ENCODE data around the gene CLEC14A. TPM values are rescaled to one million over a fixed set of nuclear protein-coding genes. Genes with fewer than 3 reads are reported as not detected.

Gene CLEC14A
- total RNA-seq, 1 experiment from 2014 or later = not detected

- no peaks in the 10 kb centered on the region for H3K9me3 Mint-ChIP-seq (ENCODE audit: unreplicated experiment)
- no peak for DNase-seq
Observed at GRCh38 chr14:38226366-38226765, 29.5 kb downstream of the CLEC14A start.

GRCh38 chr14:38225946-38226345 lies 29.9 kb downstream of the CLEC14A start:
- Histone ChIP-seq H3K4me3 (ENCODE audit: low read depth, low read length) (no peak overlapping the region), H3K27me3 (replicated peaks; ENCODE audit: control insufficient read depth, insufficient read depth, low read length) (no peaks in the 10 kb centered on the region), H3K4me1 (no peaks in the 10 kb centered on the region), H3K36me3 (ENCODE audit: control insufficient read depth, insufficient read depth, low read length) (no peaks in the 10 kb centered on the region), H3K9me3 (no peaks in the 10 kb centered on the region)
- H3K4me1 Mint-ChIP-seq (ENCODE audit: low read depth, unreplicated experiment) = no peaks in the 10 kb centered on the region
- DNase-seq = no peak
- no peaks in the 10 kb centered on the region for H3K36me3 Mint-ChIP-seq (ENCODE audit: insufficient read depth, unreplicated experiment)
- ChIA-PET POLR2A (no interaction called here), CTCF (no interaction called here)
- H3K9me3 Mint-ChIP-seq (ENCODE audit: unreplicated experiment) = no peaks in the 10 kb centered on the region
- no TSS peak for BruUV-seq (replicated peaks)
- no peak overlapping the region for H3K4me3 Mint-ChIP-seq (ENCODE audit: unreplicated experiment)
- H3K27ac Mint-ChIP-seq (ENCODE audit: unreplicated experiment) = no peak overlapping the region
- TF ChIP-seq, protein P1, sequence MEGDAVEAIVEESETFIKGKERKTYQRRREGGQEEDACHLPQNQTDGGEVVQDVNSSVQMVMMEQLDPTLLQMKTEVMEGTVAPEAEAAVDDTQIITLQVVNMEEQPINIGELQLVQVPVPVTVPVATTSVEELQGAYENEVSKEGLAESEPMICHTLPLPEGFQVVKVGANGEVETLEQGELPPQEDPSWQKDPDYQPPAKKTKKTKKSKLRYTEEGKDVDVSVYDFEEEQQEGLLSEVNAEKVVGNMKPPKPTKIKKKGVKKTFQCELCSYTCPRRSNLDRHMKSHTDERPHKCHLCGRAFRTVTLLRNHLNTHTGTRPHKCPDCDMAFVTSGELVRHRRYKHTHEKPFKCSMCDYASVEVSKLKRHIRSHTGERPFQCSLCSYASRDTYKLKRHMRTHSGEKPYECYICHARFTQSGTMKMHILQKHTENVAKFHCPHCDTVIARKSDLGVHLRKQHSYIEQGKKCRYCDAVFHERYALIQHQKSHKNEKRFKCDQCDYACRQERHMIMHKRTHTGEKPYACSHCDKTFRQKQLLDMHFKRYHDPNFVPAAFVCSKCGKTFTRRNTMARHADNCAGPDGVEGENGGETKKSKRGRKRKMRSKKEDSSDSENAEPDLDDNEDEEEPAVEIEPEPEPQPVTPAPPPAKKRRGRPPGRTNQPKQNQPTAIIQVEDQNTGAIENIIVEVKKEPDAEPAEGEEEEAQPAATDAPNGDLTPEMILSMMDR (IDR thresholded peaks at IDR 0.05; ENCODE audit: insufficient read depth in 1 of 2, low read depth in 1 of 2, low read length in 1 of 2, severe bottlenecking in 1 of 2, unreplicated experiment in 1 of 2) = no peak
- intact Hi-C loops (cut with micrococcal nuclease; ENCODE audit: unreplicated experiment) = no loop called here
- H3K27me3 Mint-ChIP-seq (ENCODE audit: insufficient read depth, unreplicated experiment) = no peaks in the 10 kb centered on the region

More at GRCh38 chr14:38226366-38226765, 29.5 kb downstream of the CLEC14A start:
- BruUV-seq (replicated peaks) = no TSS peak
- no peak overlapping the region for H3K4me3 Mint-ChIP-seq (ENCODE audit: unreplicated experiment)
- H3K36me3 Mint-ChIP-seq (ENCODE audit: insufficient read depth, unreplicated experiment) = no peaks in the 10 kb centered on the region
- H3K4me3 ChIP-seq (ENCODE audit: low read depth, low read length) = no peak overlapping the region
- no peaks in the 10 kb centered on the region; the same call in 1 of the 2 replicates for H3K9me3 ChIP-seq
- H3K36me3 ChIP-seq (ENCODE audit: control insufficient read depth, insufficient read depth, low read length) = no peaks in the 10 kb centered on the region
- intact Hi-C loops (cut with micrococcal nuclease; ENCODE audit: unreplicated experiment) = no loop called here
- H3K27ac Mint-ChIP-seq (ENCODE audit: unreplicated experiment) = no peak overlapping the region
- ChIA-PET POLR2A (no interaction called here), CTCF (no interaction called here)
- no peaks in the 10 kb centered on the region for H3K4me1 ChIP-seq
- H3K4me1 Mint-ChIP-seq (ENCODE audit: low read depth, unreplicated experiment) = no peaks in the 10 kb centered on the region
- peaks cover 3% of the 10 kb centered on the region for H3K27me3 Mint-ChIP-seq (ENCODE audit: insufficient read depth, unreplicated experiment)
- TF ChIP-seq, protein P1 (IDR thresholded peaks at IDR 0.05; ENCODE audit: insufficient read depth in 1 of 2, low read depth in 1 of 2, low read length in 1 of 2, severe bottlenecking in 1 of 2, unreplicated experiment in 1 of 2) = no peak
- H3K27me3 ChIP-seq (replicated peaks; ENCODE audit: control insufficient read depth, insufficient read depth, low read length) = no peaks in the 10 kb centered on the region

- BruUV-seq (replicated peaks) = no TSS peak
- Mint-ChIP-seq H3K9me3 (ENCODE audit: unreplicated experiment) (no peaks in the 10 kb centered on the region), H3K27me3 (ENCODE audit: insufficient read depth, unreplicated experiment) (no peaks in the 10 kb centered on the region), H3K36me3 (ENCODE audit: insufficient read depth, unreplicated experiment) (no peaks in the 10 kb centered on the region), H3K4me1 (ENCODE audit: low read depth, unreplicated experiment) (no peaks in the 10 kb centered on the region), H3K4me3 (ENCODE audit: unreplicated experiment) (no peak overlapping the region), H3K27ac (ENCODE audit: unreplicated experiment) (no peak overlapping the region)
- TF ChIP-seq, protein P1 (IDR thresholded peaks at IDR 0.05; ENCODE audit: insufficient read depth in 1 of 2, low read depth in 1 of 2, low read length in 1 of 2, severe bottlenecking in 1 of 2, unreplicated experiment in 1 of 2) = no peak
- Histone ChIP-seq H3K4me3 (ENCODE audit: low read depth, low read length) (no peak overlapping the region), H3K36me3 (ENCODE audit: control insufficient read depth, insufficient read depth, low read length) (no peaks in the 10 kb centered on the region), H3K4me1 (no peaks in the 10 kb centered on the region), H3K27me3 (replicated peaks; ENCODE audit: control insufficient read depth, insufficient read depth, low read length) (no peaks in the 10 kb centered on the region), H3K9me3 (no peaks in the 10 kb centered on the region)
- POLR2A ChIA-PET = no interaction called here
- intact Hi-C loops (cut with micrococcal nuclease; ENCODE audit: unreplicated experiment) = no loop called here
- no peak for DNase-seq
- CTCF ChIA-PET = no interaction called here
Observed at GRCh38 chr14:38224338-38224737, 31.6 kb downstream of the CLEC14A start.
